Muscle of leg (tissue), 16 donors: ENCODE results near the gene CD83. TPM values are rescaled to one million over a fixed set of nuclear protein-coding genes. Genes with fewer than 3 reads are reported as not detected.
"Not testable (repeated sequence)": the region's sequence is repeated elsewhere in the genome, so short reads cannot be mapped to it uniquely, and the experiment has no call there.

Source experiments
- DNase-seq: peaks from one replicate; pipeline ENCODE4 v3.0.0; 2013
- H3K27ac ChIP-seq: one replicate; pipeline ENCODE4 v1.5.1; 2013; ENCODE audit warnings: mild to moderate bottlenecking, low read length, control low read depth
- H3K27me3 ChIP-seq: one replicate; pipeline ENCODE4 v1.6.1; 2013; ENCODE audit warnings: low read length; ENCODE audit not compliant: control insufficient read depth, insufficient read depth
- H3K36me3 ChIP-seq: one replicate; pipeline ENCODE4 v1.6.1; 2013; ENCODE audit warnings: low read length; ENCODE audit not compliant: control insufficient read depth, insufficient read depth
- H3K4me1 ChIP-seq: one replicate; pipeline ENCODE4 v1.6.1; 2013; ENCODE audit warnings: low read length; ENCODE audit not compliant: control insufficient read depth, insufficient read depth
- H3K4me3 ChIP-seq: one replicate; pipeline ENCODE4 v1.5.1; 2013; ENCODE audit warnings: low read length, control low read depth
- H3K9me3 ChIP-seq: replicated peaks from 2 replicates; pipeline ENCODE4 v1.6.1; 2013; ENCODE audit warnings: low read depth, low read length; ENCODE audit not compliant: control insufficient read depth
- WGBS: methylation state at CpG from one replicate; pipeline ENCODE4 v1.1.5; 2013; ENCODE audit warnings: missing lambda C conversion rate; ENCODE audit not compliant: insufficient coverage; 5-methylcytosine and 5-hydroxymethylcytosine counted together
- long read RNA-seq, 11 donors: transcript quantifications; one replicate each; lab custom pipeline, GENCODE V29; 2026
- polyA plus RNA-seq, 8 donors: library from polyadenylated mRNA; unstranded; fragments of 120-200 nt; gene quantifications; one replicate each; pipeline versions ENCODE4 v1.2.1 to v1.2.3, GENCODE V29; 2013; ENCODE audit warnings: inconsistent platforms in 1 of 8, low replicate concordance in 1 of 8; ENCODE audit not compliant: insufficient read length in 8 of 8, insufficient read depth in 1 of 8
- total RNA-seq: library from RNA; stranded (reverse); fragments of 120-200 nt; gene quantifications from one replicate; pipeline ENCODE4 v1.2.4, GENCODE V29; 2013

The CD83 gene
- total RNA-seq (15.4 TPM), polyA plus RNA-seq (10 to 100 TPM in 4 of 8 donors, 1 to 10 TPM in 4; 8.5 to 14.6 (median 10.0) TPM)
- long read RNA-seq, donor 1, partial matches to known transcripts, result 0 of 1 reads
- long read RNA-seq, donor 1, other reads (novel, unspliced or antisense), result 0 of 1 reads
- long read RNA-seq, donor 2, result 0 reads
- long read RNA-seq, donor 3, partial matches to known transcripts, result 0 of 4 reads
- long read RNA-seq, donor 3, other reads (novel, unspliced or antisense), result 0 of 4 reads
- long read RNA-seq, donor 4, transcript CD83-201 (5 exons, 2,471 nt), result major isoform, 9 of 9 reads
- long read RNA-seq, donor 4, partial matches to known transcripts, result 0 of 9 reads
- long read RNA-seq, donor 4, other reads (novel, unspliced or antisense), result 0 of 9 reads
- long read RNA-seq, donor 5, transcript CD83-201 (5 exons, 2,471 nt), result major isoform, 12 of 12 reads
- long read RNA-seq, donor 5, partial matches to known transcripts, result 0 of 12 reads
- long read RNA-seq, donor 5, other reads (novel, unspliced or antisense), result 0 of 12 reads
- long read RNA-seq, donor 6, transcript CD83-201 (5 exons, 2,471 nt), result major isoform, 9 of 9 reads
- long read RNA-seq, donor 6, partial matches to known transcripts, result 0 of 9 reads
- long read RNA-seq, donor 6, other reads (novel, unspliced or antisense), result 0 of 9 reads
- long read RNA-seq, donor 7, transcript CD83-201 (5 exons, 2,471 nt), result major isoform, 5 of 5 reads
- long read RNA-seq, donor 7, partial matches to known transcripts, result 0 of 5 reads
- long read RNA-seq, donor 7, other reads (novel, unspliced or antisense), result 0 of 5 reads
- long read RNA-seq, donor 8, partial matches to known transcripts, result 0 of 3 reads
- long read RNA-seq, donor 8, other reads (novel, unspliced or antisense), result 0 of 3 reads
- long read RNA-seq, donor 9, partial matches to known transcripts, result 0 of 2 reads
- long read RNA-seq, donor 9, other reads (novel, unspliced or antisense), result 0 of 2 reads
- long read RNA-seq, donor 10, transcript CD83-201 (5 exons, 2,471 nt), result major isoform, 8 of 8 reads
- long read RNA-seq, donor 10, partial matches to known transcripts, result 0 of 8 reads
- long read RNA-seq, donor 10, other reads (novel, unspliced or antisense), result 0 of 8 reads
- long read RNA-seq, donor 11, transcript CD83-201 (5 exons, 2,471 nt), result major isoform, 6 of 6 reads
- long read RNA-seq, donor 11, partial matches to known transcripts, result 0 of 6 reads
- long read RNA-seq, donor 11, other reads (novel, unspliced or antisense), result 0 of 6 reads

DNA sequence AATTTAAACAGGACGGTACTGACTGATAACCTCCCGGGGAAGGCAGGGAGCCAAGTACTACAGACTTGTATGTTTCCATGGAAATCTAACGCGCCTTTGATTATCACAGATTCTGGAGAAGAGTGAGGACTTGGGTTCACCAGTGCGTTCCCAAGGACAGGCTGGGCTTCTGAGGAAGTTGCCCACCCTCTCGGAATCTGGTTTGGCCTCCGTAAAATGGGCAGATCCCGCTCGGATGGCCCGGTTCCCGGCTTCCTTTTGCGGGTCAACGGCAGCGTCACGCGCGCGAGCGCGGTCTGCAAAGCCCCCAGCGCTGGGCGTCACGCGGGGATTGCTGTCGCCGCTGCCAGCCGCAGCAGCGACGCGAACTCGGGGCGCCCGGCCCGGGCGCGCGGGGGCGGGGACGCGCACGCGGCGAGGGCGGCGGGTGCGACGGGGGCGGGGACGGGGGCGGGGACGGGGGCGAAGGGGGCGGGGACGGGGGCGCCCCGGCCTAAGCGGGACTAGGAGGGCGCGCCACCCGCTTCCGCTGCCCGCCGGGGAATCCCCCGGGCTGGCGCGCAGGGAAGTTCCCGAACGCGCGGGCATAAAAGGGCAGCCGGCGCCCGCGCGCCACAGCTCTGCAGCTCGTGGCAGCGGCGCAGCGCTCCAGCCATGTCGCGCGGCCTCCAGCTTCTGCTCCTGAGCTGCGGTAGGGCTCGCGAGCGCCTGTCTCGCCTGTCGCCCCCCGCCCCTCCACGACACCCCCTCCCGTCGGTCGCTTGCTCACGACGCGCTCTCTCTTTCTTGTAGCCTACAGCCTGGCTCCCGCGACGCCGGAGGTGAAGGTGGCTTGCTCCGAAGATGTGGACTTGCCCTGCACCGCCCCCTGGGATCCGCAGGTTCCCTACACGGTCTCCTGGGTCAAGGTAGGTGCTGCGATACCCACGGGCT is at the start of gene CD83:
Gene CD83, plus strand, starts transcription at position 615 of the 933 bp plus-strand sequence. Its CDS starts 40 bp downstream, at position 655.
- Histone ChIP-seq H3K4me1 (peaks cover 11% of the 10 kb centered on the region), H3K4me3 (peak within 1 kb of the TSS; percentile 75), H3K9me3 (no peaks in the 10 kb centered on the region), H3K36me3 (no peaks in the 10 kb centered on the region), H3K27ac (no peak within 1 kb of the TSS), H3K27me3 (no peaks in the 10 kb centered on the region)
- peak; percentile 83 for DNase-seq
- under 1% methylated on average over 77 of the region's 106 CpGs for WGBS

DNA sequence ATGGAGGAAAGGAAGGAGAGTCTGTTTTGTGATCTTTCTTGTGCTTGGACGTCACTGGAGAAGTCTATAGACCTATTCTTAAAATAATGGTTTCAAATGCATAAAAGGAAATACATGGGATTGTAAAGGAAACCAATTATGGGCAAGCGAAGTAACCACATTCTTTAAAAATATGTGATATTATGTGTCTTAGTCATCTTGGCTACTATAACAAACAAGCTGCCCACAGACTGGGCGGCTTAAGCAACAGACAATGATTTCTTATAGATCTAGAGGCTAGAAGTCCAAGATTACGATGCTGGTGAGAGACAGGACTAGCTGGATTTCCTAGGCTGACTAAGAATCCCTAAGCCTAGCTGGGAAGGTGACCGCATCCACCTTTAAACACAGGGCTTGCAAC is 49.4 kb upstream of the CD83 start:
- H3K36me3 ChIP-seq, result no peaks in the 10 kb centered on the region
- no peak for DNase-seq

GRCh38 chr6:14068623-14069022 is 48.9 kb upstream of the CD83 start:
- H3K4me1 ChIP-seq, result no peaks in the 10 kb centered on the region
- H3K27ac ChIP-seq, result no peak overlapping the region
- no peak for DNase-seq
- peaks cover 2% of the 10 kb centered on the region for H3K27me3 ChIP-seq
- no peak overlapping the region for H3K4me3 ChIP-seq
- no peaks in the 10 kb centered on the region for H3K36me3 ChIP-seq
- no peaks in the 10 kb centered on the region for H3K9me3 ChIP-seq
- 83% methylated on average over 19 of the region's 19 CpGs for WGBS

More for the DNA sequence above, 49.4 kb upstream of the CD83 start:
- Histone ChIP-seq H3K4me3 (no peak overlapping the region), H3K4me1 (no peaks in the 10 kb centered on the region), H3K9me3 (no peaks in the 10 kb centered on the region), H3K27ac (no peak overlapping the region), H3K27me3 (peaks cover 2% of the 10 kb centered on the region)
- no CpG with 5 or more reads among the region's 5 CpGs for WGBS

DNA sequence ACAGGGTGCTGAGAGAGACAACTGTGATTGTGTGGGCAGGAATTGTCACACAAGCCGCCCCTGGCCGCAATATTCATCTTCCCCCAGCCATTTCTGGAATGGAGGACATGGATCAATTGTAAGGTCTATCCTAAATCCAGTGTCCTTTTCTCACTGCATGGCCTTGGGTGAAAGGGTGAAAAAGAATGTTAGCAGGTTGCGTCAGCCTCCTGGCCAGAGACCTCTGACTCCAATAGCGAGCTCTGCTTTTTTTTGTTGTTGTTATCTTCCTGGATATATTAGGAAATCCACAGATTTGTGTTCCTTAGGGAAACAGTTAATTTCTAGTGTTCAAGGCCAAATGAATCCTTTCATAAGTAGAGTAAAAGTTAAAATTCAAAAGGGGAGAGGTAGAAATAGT is 47.1 kb upstream of the CD83 start:
- H3K4me3 ChIP-seq, result no peak overlapping the region
- no CpG with 5 or more reads among the region's 4 CpGs for WGBS
- H3K27me3 ChIP-seq, result no peaks in the 10 kb centered on the region
- peaks cover 3% of the 10 kb centered on the region for H3K4me1 ChIP-seq
- no peaks in the 10 kb centered on the region for H3K9me3 ChIP-seq
- no peak for DNase-seq
- no peak overlapping the region for H3K27ac ChIP-seq
- no peaks in the 10 kb centered on the region for H3K36me3 ChIP-seq

- WGBS, result no CpG with 5 or more reads among the region's 5 CpGs
- no peaks in the 10 kb centered on the region for H3K27me3 ChIP-seq
- H3K9me3 ChIP-seq, result no peaks in the 10 kb centered on the region
- H3K4me1 ChIP-seq, result peaks cover 3% of the 10 kb centered on the region
- no peak for DNase-seq
- no peak overlapping the region for H3K27ac ChIP-seq
- no peak overlapping the region for H3K4me3 ChIP-seq
- no peaks in the 10 kb centered on the region for H3K36me3 ChIP-seq
These were observed 45.5 kb upstream of the CD83 start for GRCh38 chr6:14072084-14072483.

GRCh38 chr6:14073561-14074354 is 43.8 kb upstream of the CD83 start:
- H3K27me3 ChIP-seq, H3K27ac ChIP-seq, H3K4me1 ChIP-seq, H3K9me3 ChIP-seq, DNase-seq, H3K4me3 ChIP-seq, H3K36me3 ChIP-seq: not testable (repeated sequence)
- WGBS, result 100% methylated on average over 5 of the region's 7 CpGs

DNA sequence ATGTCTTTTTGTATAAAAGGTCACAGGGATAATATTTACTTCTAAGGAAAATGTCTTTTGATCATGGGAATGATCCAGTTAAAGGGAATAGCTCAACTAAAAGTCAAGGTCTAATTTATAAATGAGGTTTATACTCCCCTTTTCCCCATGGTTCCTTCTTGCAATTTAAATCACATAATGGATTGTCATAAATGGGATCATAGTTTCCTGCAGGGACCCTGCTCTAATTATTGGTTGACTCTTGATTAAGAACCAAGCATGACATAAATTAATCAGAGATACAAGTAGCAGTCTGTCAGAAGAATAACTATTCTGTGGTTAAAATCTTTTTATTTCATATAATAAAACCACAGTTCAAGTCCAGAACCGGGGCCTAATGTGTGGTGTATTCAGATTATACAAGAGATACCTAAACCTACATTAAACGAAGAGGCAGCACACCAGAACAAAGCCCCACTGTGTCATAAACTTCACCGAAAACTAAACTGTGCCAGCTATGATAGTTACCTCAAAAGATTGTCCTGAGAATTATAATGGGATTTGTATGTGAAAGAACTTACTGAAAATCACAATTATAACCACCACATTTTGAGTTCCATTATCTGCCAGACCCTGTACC is 43.0 kb upstream of the CD83 start:
- no peak for DNase-seq
- H3K36me3 ChIP-seq, result no peaks in the 10 kb centered on the region
- H3K4me1 ChIP-seq, result peaks cover 3% of the 10 kb centered on the region
- peaks cover 2% of the 10 kb centered on the region for H3K27me3 ChIP-seq
- peak overlapping the region; percentile 55 for H3K27ac ChIP-seq
- H3K9me3 ChIP-seq, result no peaks in the 10 kb centered on the region
- no CpG with 5 or more reads among the region's 3 CpGs for WGBS
- no peak overlapping the region for H3K4me3 ChIP-seq

DNA sequence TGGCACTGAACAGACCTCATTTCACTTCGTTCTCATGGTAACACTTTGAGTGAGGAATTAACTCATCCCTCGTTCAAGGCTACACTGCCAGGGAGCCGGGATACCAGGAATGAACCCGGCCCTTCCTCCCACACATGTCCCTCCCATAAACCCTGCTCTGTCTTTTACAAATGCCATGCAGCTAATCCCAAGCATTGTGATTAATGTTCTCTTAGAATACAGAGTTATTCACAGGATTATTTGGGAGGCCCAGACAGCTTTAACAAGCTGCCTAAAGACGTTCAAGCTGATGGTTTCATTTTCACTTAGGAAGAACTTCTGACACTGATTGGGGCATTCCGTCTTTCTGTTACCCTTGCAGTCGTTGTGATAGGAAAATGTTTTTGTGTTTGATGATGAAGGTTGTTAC is 42.5 kb upstream of the CD83 start:
- Histone ChIP-seq H3K4me1 (peaks cover 3% of the 10 kb centered on the region), H3K27me3 (peaks cover 2% of the 10 kb centered on the region), H3K36me3 (no peaks in the 10 kb centered on the region), H3K9me3 (no peaks in the 10 kb centered on the region), H3K4me3 (peak overlapping the region; percentile 21), H3K27ac (peak overlapping the region; percentile 55)
- DNase-seq, result peak; percentile 47
- WGBS, result no CpG with 5 or more reads among the region's 7 CpGs
